ENCODE measurements around the gene PSMG2. TPM values are rescaled to one million over a fixed set of nuclear protein-coding genes. Genes with fewer than 3 reads are reported as not detected.

The PSMG2 gene
- total and polyA plus RNA-seq, 2 of the 13 experiments (the other 11 are each of a cell fraction or from before 2014, with no cell fraction given) = 53.4 to 94.8 TPM

DNA sequence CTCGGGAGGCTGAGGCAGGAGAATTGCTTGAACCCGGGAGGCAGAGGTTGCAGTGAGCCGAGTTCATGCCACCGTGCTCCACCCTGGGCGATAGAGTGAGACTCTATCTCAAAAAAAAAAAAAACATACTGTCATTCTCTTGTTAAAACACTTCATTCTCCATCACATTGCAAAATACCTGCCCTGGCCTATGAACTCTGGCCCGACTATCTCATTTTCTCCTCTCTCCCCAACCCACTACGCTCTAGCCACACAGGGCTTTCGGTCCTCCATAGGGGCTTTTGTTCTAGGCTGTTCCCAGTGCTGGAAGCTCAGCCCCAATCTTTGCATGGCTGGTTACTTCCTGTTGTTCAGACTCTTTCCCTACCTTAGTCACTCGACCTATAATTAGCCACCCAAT lies 10.6 kb upstream of the PSMG2 start (continued):
- no peak for TF ChIP-seq MNT (IDR thresholded peaks at IDR 0.05)
- 0 out of 2 replicates have a peak, but pooled peaks have one; percentile 14 for TF ChIP-seq SOX13 (IDR thresholded peaks at IDR 0.05)
- TF ChIP-seq SOX13 (CRISPR knock-in tag; conservative IDR thresholded peaks at IDR 0.05 in 1 of 2, IDR thresholded peaks at IDR 0.05 in 1 of 2) = no peak
- TF ChIP-seq TAF1 (CRISPR knock-in tag; IDR thresholded peaks at IDR 0.05) = no peak
- TF ChIP-seq POGZ (CRISPR knock-in tag; IDR thresholded peaks at IDR 0.05) = 0 out of 2 replicates have a peak, but pooled peaks have one; percentile 41
- TF ChIP-seq ZNF574 (CRISPR knock-in tag; IDR thresholded peaks at IDR 0.05) = peak; percentile 71
- no peak for TF ChIP-seq TBX2 (CRISPR knock-in tag; IDR thresholded peaks at IDR 0.05; ENCODE audit: borderline replicate concordance)
- TF ChIP-seq JUN (CRISPR knock-in tag; IDR thresholded peaks at IDR 0.05) = 0 out of 2 replicates have a peak, but pooled peaks have one; percentile 24
- no peak for TF ChIP-seq ZFP41 (CRISPR knock-in tag; IDR thresholded peaks at IDR 0.05; ENCODE audit: borderline replicate concordance)
- TF ChIP-seq, protein P1, sequence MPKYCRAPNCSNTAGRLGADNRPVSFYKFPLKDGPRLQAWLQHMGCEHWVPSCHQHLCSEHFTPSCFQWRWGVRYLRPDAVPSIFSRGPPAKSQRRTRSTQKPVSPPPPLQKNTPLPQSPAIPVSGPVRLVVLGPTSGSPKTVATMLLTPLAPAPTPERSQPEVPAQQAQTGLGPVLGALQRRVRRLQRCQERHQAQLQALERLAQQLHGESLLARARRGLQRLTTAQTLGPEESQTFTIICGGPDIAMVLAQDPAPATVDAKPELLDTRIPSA (CRISPR knock-in tag; IDR thresholded peaks at IDR 0.05; ENCODE audit: borderline replicate concordance) = no peak
- TF ChIP-seq UBTF (CRISPR knock-in tag; IDR thresholded peaks at IDR 0.05) = no peak
- no peak for TF ChIP-seq KAT8 (CRISPR knock-in tag; IDR thresholded peaks at IDR 0.05)
- no peak for TF ChIP-seq SOX6 (IDR thresholded peaks at IDR 0.05)
- TF ChIP-seq SOX6 (CRISPR knock-in tag; IDR thresholded peaks at IDR 0.05) = peak; percentile 53

Data from HepG2 (cell line).